HepG2 (cell line): Measurements from ENCODE around the gene KCNK17. TPM values are rescaled to one million over a fixed set of nuclear protein-coding genes. Genes with fewer than 3 reads are reported as not detected.

Source experiments
- ATAC-seq: fragments of 200-7000 bp; cut with Tn5 transposase; 3 replicates; pipeline ENCODE4 v1.9.1; 2020; ENCODE audit warnings: mild to moderate bottlenecking, moderate library complexity
- BruUV-seq: library from RNA; stranded (reverse); fragments of 400-500 nt; replicated peaks from 2 replicates; lab custom pipeline; 2021; lab: Mats Ljungman, UMichigan
- CTCF ChIA-PET: fragments of 300-600 bp; formaldehyde crosslinking; extraction: SDS; loops from one replicate; lab custom pipeline; 2021; ENCODE audit warnings: low total read pairs, inconsistent platforms, low intra/inter-chr PET ratio; lab: Yijun Ruan, JAX
- POLR2A ChIA-PET: fragments of 350-600 bp; sonication (Branson Sonifier 250); formaldehyde crosslinking; loops from one replicate; lab custom pipeline; 2020; ENCODE audit warnings: antibody characterized with exemption, inconsistent platforms; lab: Yijun Ruan, JAX
- DNase-seq: peaks from one replicate; pipeline ENCODE4 v3.0.0-alpha.2; 2015; ENCODE audit warnings: low spot score
- FAIRE-seq: peaks from 3 replicates; lab custom pipeline; 2011; peaks lifted over from hg19 to GRCh38; lab: Jason Lieb, UNC
- H2AFZ ChIP-seq: one replicate; pipeline ENCODE4 v1.6.1; 2011; ENCODE audit warnings: low read length, inconsistent platforms
- H3K27ac ChIP-seq: fragments of 300-600 bp; 3 replicates; pipeline ENCODE4 v1.8.0; 2011; ENCODE audit warnings: mixed run types, mild to moderate bottlenecking, mixed read lengths, low read length, inconsistent platforms; ENCODE audit not compliant: insufficient read depth; ENCODE audit errors: extremely low read length
- H3K27me3 ChIP-seq, 2 experiments: fragments of 200-600 bp in 1 of 2; 2 replicates in 1 of 2; 3 replicates in 1 of 2; pipeline versions ENCODE4 v1.6.0 to v1.8.0; 2011; ENCODE audit warnings: low read length in 2 of 2, mild to moderate bottlenecking in 2 of 2, moderate library complexity in 2 of 2, inconsistent platforms in 1 of 2; ENCODE audit not compliant: insufficient read depth in 2 of 2, control insufficient read depth in 1 of 2
- H3K36me3 ChIP-seq, 2 experiments: fragments of 200-600 bp in 1 of 2; replicated peaks in 1 of 2; 2 replicates in 1 of 2; 3 replicates in 1 of 2; pipeline versions ENCODE4 v1.5.1 to v1.8.0; 2011; ENCODE audit warnings: low read length in 2 of 2, inconsistent platforms in 1 of 2; ENCODE audit not compliant: insufficient read depth in 2 of 2, control insufficient read depth in 1 of 2
- H3K4me1 ChIP-seq: 2 replicates; pipeline ENCODE4 v1.5.1; 2012; ENCODE audit warnings: low read length, inconsistent platforms; ENCODE audit not compliant: insufficient read depth
- H3K4me2 ChIP-seq: 2 replicates; pipeline ENCODE4 v1.6.0; 2011; ENCODE audit warnings: low read depth, low read length, inconsistent platforms
- H3K4me3 ChIP-seq, 3 experiments: fragments of 200-600 bp in 1 of 3; sonication (generic), shearing (Covaris generic) in 1 of 3; replicated peaks in 1 of 3; 2 replicates each; pipeline ENCODE4 v1.5.1; 2011 to 2016; ENCODE audit warnings: low read length in 3 of 3, inconsistent platforms in 2 of 3, low read depth in 2 of 3, mild to moderate bottlenecking in 2 of 3, control low read depth in 1 of 3, mixed read lengths in 1 of 3; ENCODE audit not compliant: insufficient read depth in 1 of 3
- H3K79me2 ChIP-seq: one replicate; pipeline ENCODE4 v1.6.1; 2011; ENCODE audit warnings: low read length, inconsistent platforms; ENCODE audit not compliant: insufficient read depth
- H3K9ac ChIP-seq: 2 replicates; pipeline ENCODE4 v1.6.0; 2011; ENCODE audit warnings: mild to moderate bottlenecking, low read depth, low read length, inconsistent platforms; ENCODE audit not compliant: insufficient read depth
- H3K9me3 ChIP-seq: 2 replicates; pipeline ENCODE4 v1.5.1; 2012; ENCODE audit warnings: mild to moderate bottlenecking, low read length
- H4K20me1 ChIP-seq: 2 replicates; pipeline ENCODE4 v1.6.0; 2011; ENCODE audit warnings: inconsistent platforms, mild to moderate bottlenecking, low read length, moderate library complexity; ENCODE audit not compliant: insufficient read depth
- PRPF4 ChIP-seq: fragments of 200-400 bp; formaldehyde crosslinking; IDR thresholded peaks from 2 replicates; pipeline ENCODE4 v1.6.1; 2016; ENCODE audit warnings: low read length, low read depth; ENCODE audit not compliant: poor library complexity, severe bottlenecking
- ZBTB1 ChIP-seq: sonication (generic); formaldehyde crosslinking; IDR thresholded peaks from 2 replicates; pipeline ENCODE4 v1.4.0; 2020; ENCODE audit warnings: missing genetic modification reagents, borderline replicate concordance
- ZMAT3 ChIP-seq: sonication (generic); formaldehyde crosslinking; conservative IDR thresholded peaks from 2 replicates; pipeline ENCODE4 v1.7.0; 2021; ENCODE audit warnings: missing genetic modification reagents
- ZNF224 ChIP-seq: sonication (generic); formaldehyde crosslinking; IDR thresholded peaks from 2 replicates; pipeline ENCODE4 v1.5.0; 2020; ENCODE audit warnings: mild to moderate bottlenecking, missing genetic modification reagents
- ZNF782 ChIP-seq: sonication (generic); formaldehyde crosslinking; IDR thresholded peaks from 2 replicates; pipeline ENCODE4 v1.4.0; 2020; ENCODE audit warnings: missing genetic modification reagents, mild to moderate bottlenecking, borderline replicate concordance
- ZNF879 ChIP-seq: sonication (generic); formaldehyde crosslinking; IDR thresholded peaks from 2 replicates; pipeline ENCODE4 v1.8.1; 2023; ENCODE audit warnings: missing genetic modification reagents
- WGBS: methylation state at CpG from one replicate; pipeline ENCODE4 v1.1.6; 2017; ENCODE audit warnings: low lambda C conversion rate; 5-methylcytosine and 5-hydroxymethylcytosine counted together
- in situ Hi-C: cut with HindIII; loops from 2 replicates; pipeline ENCODE4 v1.10.0; 2017; ENCODE audit warnings: low pct_unique_long_range_greater_than_20kb; ENCODE audit not compliant: extremely low pct_ligation_motif_present
- intact Hi-C: fragments of 100-400 bp; cut with micrococcal nuclease; formaldehyde crosslinking; loops from one replicate; pipeline ENCODE4 v1.10.0; 2022; ENCODE audit not compliant: unreplicated experiment
- polyA plus RNA-seq, 8 experiments: library from polyadenylated mRNA; depleted of rRNA in 3 of 8; stranded (reverse) in 7 of 8; unstranded in 1 of 8; fragments of >200 nt; fragmentation: Illumina TruSeq in 4 of 8; extraction: Trizol in 4 of 8; gene quantifications; 2 replicates each; pipeline versions ENCODE4 v1.2.1 to v1.2.3, GENCODE V29; 2011 to 2016; ENCODE audit warnings: low read depth in 4 of 8, missing spikeins in 1 of 8, mixed read lengths in 1 of 8; ENCODE audit not compliant: insufficient read depth in 1 of 8
- total RNA-seq, 5 experiments: library from RNA; depleted of rRNA; stranded (reverse); fragments of >200 nt; fragmentation: Illumina TruSeq; extraction: Trizol; gene quantifications; 2 replicates each; pipeline ENCODE4 v1.2.3, GENCODE V29; 2016; ENCODE audit warnings: low read depth in 1 of 5

Gene KCNK17
- total and polyA plus RNA-seq, 2 of the 13 experiments (the other 11 are each of a cell fraction or from before 2014, with no cell fraction given): not detected

DNA sequence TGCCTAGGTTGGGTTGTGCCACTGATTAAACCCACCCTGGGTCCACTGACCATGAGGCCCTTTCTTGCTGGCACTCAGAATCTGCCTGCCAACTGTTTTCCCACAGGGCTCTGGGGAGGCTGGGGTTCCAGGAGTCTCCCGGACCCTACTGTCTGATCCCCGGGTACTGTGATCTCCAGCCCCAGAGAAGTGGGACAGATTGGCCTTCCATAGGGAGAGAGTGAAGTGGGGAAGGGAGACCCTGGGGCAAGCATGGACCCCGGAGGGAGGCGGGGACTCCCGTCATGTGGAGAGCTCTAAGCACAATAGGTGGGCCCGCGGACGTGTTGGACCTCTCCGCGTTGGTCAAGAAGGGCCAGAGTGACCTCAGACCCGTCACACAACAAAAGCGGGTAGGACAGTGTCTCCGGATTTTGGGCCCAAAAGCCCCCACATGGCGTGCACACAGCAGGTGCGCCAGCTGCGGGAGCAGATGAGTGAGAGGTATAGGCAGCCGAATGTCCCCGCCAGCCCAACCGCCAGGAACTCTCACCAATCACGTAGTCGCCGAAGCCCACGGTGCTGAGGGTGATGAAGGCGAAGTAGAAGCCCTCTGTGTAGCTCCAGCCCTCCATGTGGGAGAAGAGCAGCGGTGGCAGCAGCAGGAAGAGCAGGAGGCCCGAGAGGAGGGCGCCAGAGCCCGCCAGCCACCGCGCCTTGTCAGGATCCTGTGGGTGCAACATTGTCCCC lies 10.6 kb downstream of the KCNK17 start:
- FAIRE-seq: no peak
- WGBS: 51% methylated on average over 27 of the region's 30 CpGs
- Histone ChIP-seq H3K4me3 (no peak overlapping the region), H3K9me3 (no peaks in the 10 kb centered on the region), H4K20me1 (no peaks in the 10 kb centered on the region), H3K79me2 (no peaks in the 10 kb centered on the region), H3K9ac (no peak overlapping the region), H3K4me1 (peaks cover under 1% of the 10 kb centered on the region; the same call in 1 of the 2 replicates), H3K4me2 (no peak overlapping the region), H3K27me3 (0 out of 5 replicates have a peak, but pooled peaks cover 0 to 11% of the 10 kb centered on the region in 2 experiments), H3K27ac (no peak overlapping the region), H3K36me3 (no peaks in the 10 kb centered on the region), H2AFZ (no peak overlapping the region)
- POLR2A ChIA-PET: no interaction called here
- peak; percentile 14; the same call in 2 of the 3 replicates for ATAC-seq
- DNase-seq: no peak
- CTCF ChIA-PET: interaction anchor here (1.0 to 4.1 kb wide), 6 partner anchors 114 to 431 kb away, joined by 3 to 76 read pairs (median 5); no protein-coding TSS in a partner anchor
- in situ Hi-C loops: loop anchor here (5.0 to 10.0 kb wide), 2 partner anchors 136 to 299 kb away; no protein-coding TSS in a partner anchor
- intact Hi-C loops: loop anchor here (1.0 to 5.0 kb wide), 3 partner anchors 113 to 306 kb away; no protein-coding TSS in a partner anchor
- TF ChIP-seq PRPF4: no peak
- 0 out of 2 replicates have a peak, but pooled peaks have one; percentile 8 for TF ChIP-seq ZMAT3 (CRISPR knock-in tag)
- TF ChIP-seq ZNF782: 0 out of 2 replicates have a peak, but pooled peaks have one; percentile 9
- TF ChIP-seq ZNF224 (CRISPR knock-in tag): 0 out of 2 replicates have a peak, but pooled peaks have one; percentile 47
- no peak for TF ChIP-seq ZBTB1 (CRISPR knock-in tag)
- TF ChIP-seq ZNF879 (CRISPR knock-in tag): no peak
- BruUV-seq: no TSS peak
